A549 (cell line): ENCODE results near the gene OSBPL6. TPM values are rescaled to one million over a fixed set of nuclear protein-coding genes. Genes with fewer than 3 reads are reported as not detected.

ENCODE experiments used
- ATAC-seq, 2 experiments: fragments of 200-7000 bp in 1 of 2; fragments of >200 bp in 1 of 2; cut with Nextera tagmentation in 1 of 2; cut with Tn5 transposase in 1 of 2; 3 replicates each; pipeline versions ENCODE4 v1.8.0 to v1.9.1; 2018 to 2020; ENCODE audit warnings: mild to moderate bottlenecking in 1 of 2, moderate library complexity in 1 of 2
- CTCF ChIA-PET: fragments of 300-600 bp; sonication (Branson Sonifier 250); formaldehyde crosslinking; extraction: SDS; loops from one replicate; lab custom pipeline; 2021; ENCODE audit warnings: antibody characterized with exemption, inconsistent platforms; lab: Yijun Ruan, JAX
- POLR2A ChIA-PET: fragments of 350-600 bp; formaldehyde crosslinking; extraction: SDS; loops from one replicate; lab custom pipeline; 2021; ENCODE audit warnings: antibody characterized with exemption, inconsistent platforms; lab: Yijun Ruan, JAX
- DNase-seq, 2 experiments: peaks; one replicate each; pipeline versions ENCODE4 v3.0.0 to v3.0.0-alpha.2; 2011 to 2016; ENCODE audit warnings: low read depth in 1 of 2, low spot score in 1 of 2
- FAIRE-seq: peaks from 2 replicates; lab custom pipeline; 2011; peaks lifted over from hg19 to GRCh38; lab: Jason Lieb, UNC
- H3K27ac ChIP-seq, 2 experiments: fragments of >200 bp; sonication (Bioruptor Twin); formaldehyde crosslinking; 3 replicates each; pipeline ENCODE4 v1.5.1; 2016 to 2017
- H3K4me1 ChIP-seq: fragments of >200 bp; sonication (Bioruptor Twin); formaldehyde crosslinking; 3 replicates; pipeline ENCODE4 v1.6.1; 2016
- H3K4me2 ChIP-seq: fragments of >200 bp; sonication (Bioruptor Twin); formaldehyde crosslinking; 3 replicates; pipeline ENCODE4 v1.6.1; 2016
- H3K4me3 ChIP-seq: fragments of >200 bp; sonication (Bioruptor Twin); formaldehyde crosslinking; 3 replicates; pipeline ENCODE4 v1.5.1; 2016
- H3K9me3 ChIP-seq: fragments of >200 bp; sonication (Bioruptor Twin); formaldehyde crosslinking; 3 replicates; pipeline ENCODE4 v1.6.1; 2016
- CBX2 ChIP-seq: fragments of 200-600 bp; sonication (generic); IDR thresholded peaks from 2 replicates; pipeline ENCODE4 v1.6.1; 2016; ENCODE audit warnings: low read depth, mild to moderate bottlenecking, borderline replicate concordance
- CBX8 ChIP-seq: fragments of 200-600 bp; sonication (generic); IDR thresholded peaks from 2 replicates; pipeline ENCODE4 v1.6.1; 2016
- CEBPB ChIP-seq, 2 experiments: fragments of >200 bp in 1 of 2; sonication (Bioruptor Twin) in 1 of 2; formaldehyde crosslinking in 1 of 2; IDR thresholded peaks; 2 replicates each; pipeline ENCODE4 v1.6.1; 2012 to 2016
- CHD4 ChIP-seq: fragments of 200-600 bp; sonication (generic); IDR thresholded peaks from 2 replicates; pipeline ENCODE4 v1.6.1; 2016; ENCODE audit warnings: antibody characterized with exemption, mild to moderate bottlenecking, borderline replicate concordance
- EHF ChIP-seq: fragments of 250-450 bp; sonication (Bioruptor Pico); IDR thresholded peaks from 2 replicates; pipeline ENCODE4 v1.5.0; 2020; ENCODE audit warnings: mild to moderate bottlenecking
- EP300 ChIP-seq, 2 experiments: fragments of >200 bp; sonication (Bioruptor Twin); formaldehyde crosslinking; IDR thresholded peaks; 2 replicates in 1 of 2; 3 replicates in 1 of 2; pipeline ENCODE4 v1.6.1; 2016 to 2017
- FOSL2 ChIP-seq, 2 experiments: fragments of 450-650 bp in 1 of 2; fragments of >200 bp in 1 of 2; sonication (Bioruptor Twin) in 1 of 2; formaldehyde crosslinking; IDR thresholded peaks; 2 replicates each; pipeline versions ENCODE4 v1.5.0 to v1.6.1; 2016 to 2020; ENCODE audit warnings: mild to moderate bottlenecking in 1 of 2, moderate library complexity in 1 of 2
- HES2 ChIP-seq: fragments of >200 bp; sonication (Bioruptor Twin); formaldehyde crosslinking; IDR thresholded peaks from 2 replicates; pipeline ENCODE4 v1.6.1; 2016
- HOXB5 ChIP-seq: fragments of 250-450 bp; sonication (Bioruptor Pico); IDR thresholded peaks from 2 replicates; pipeline ENCODE4 v1.5.0; 2020; ENCODE audit warnings: mild to moderate bottlenecking, moderate library complexity
- JUNB ChIP-seq: fragments of >200 bp; sonication (Bioruptor Twin); formaldehyde crosslinking; IDR thresholded peaks from 2 replicates; pipeline ENCODE4 v1.6.1; 2016
- KDM5A ChIP-seq: fragments of 200-600 bp; sonication (generic); IDR thresholded peaks from 2 replicates; pipeline ENCODE4 v1.6.1; 2016; ENCODE audit warnings: antibody characterized with exemption, mild to moderate bottlenecking
- MAZ ChIP-seq: fragments of 150-350 bp; IDR thresholded peaks from 2 replicates; pipeline ENCODE4 v1.6.1; 2014; ENCODE audit warnings: antibody characterized with exemption, low read depth, low read length, borderline replicate concordance
- NR3C1 ChIP-seq: fragments of >200 bp; sonication (Bioruptor Twin); formaldehyde crosslinking; IDR thresholded peaks from 3 replicates; pipeline ENCODE4 v1.6.1; 2017
- RARB ChIP-seq: fragments of 250-450 bp; sonication (Bioruptor Pico); IDR thresholded peaks from 2 replicates; pipeline ENCODE4 v1.8.0; 2021; ENCODE audit warnings: mild to moderate bottlenecking, moderate library complexity
- RCOR1 ChIP-seq: fragments of 150-350 bp; IDR thresholded peaks from 2 replicates; pipeline ENCODE4 v1.6.1; 2014; ENCODE audit warnings: antibody characterized with exemption, low read length, low read depth
- SMC3 ChIP-seq: fragments of >200 bp; sonication (Bioruptor Twin); formaldehyde crosslinking; IDR thresholded peaks from 3 replicates; pipeline ENCODE4 v1.6.1; 2018; ENCODE audit warnings: inconsistent platforms
- TFCP2L1 ChIP-seq: fragments of 250-450 bp; sonication (Bioruptor Pico); IDR thresholded peaks from 2 replicates; pipeline ENCODE4 v1.5.0; 2021; ENCODE audit warnings: mild to moderate bottlenecking
- TP53 ChIP-seq: fragments of 250-450 bp; sonication (Bioruptor Pico); IDR thresholded peaks from 2 replicates; pipeline ENCODE4 v1.5.0; 2021; ENCODE audit warnings: mild to moderate bottlenecking, moderate library complexity
- ZFP36 ChIP-seq: fragments of 450-650 bp; IDR thresholded peaks from 2 replicates; pipeline ENCODE4 v1.6.1; 2014; ENCODE audit warnings: borderline replicate concordance; ENCODE audit not compliant: partially characterized antibody
- WGBS: methylation state at CpG from one replicate; pipeline ENCODE4 v1.1.6; 2017; ENCODE audit errors: missing lambda C conversion rate; 5-methylcytosine and 5-hydroxymethylcytosine counted together
- polyA plus RNA-seq, 4 experiments: library from polyadenylated mRNA; depleted of rRNA in 3 of 4; stranded (reverse); fragments of >200 nt; fragmentation: RNase III in 1 of 4; extraction: RNeasy Plus Mini Kit Qiagen cat#74134 plus additional on column Dnase treatment in 1 of 4; gene quantifications; 2 replicates in 3 of 4; 3 replicates in 1 of 4; pipeline ENCODE4 v1.2.3, GENCODE V29; 2011 to 2017
- TF ChIP-seq, protein P1 (sequence below): fragments of 250-450 bp; sonication (Bioruptor Pico); IDR thresholded peaks from 2 replicates; pipeline ENCODE4 v1.5.0; 2021; ENCODE audit warnings: mild to moderate bottlenecking, moderate library complexity, borderline replicate concordance
- TF ChIP-seq, protein P2 (sequence below): fragments of >200 bp; sonication (Bioruptor Twin); formaldehyde crosslinking; IDR thresholded peaks from 3 replicates; pipeline ENCODE4 v1.6.1; 2016
- TF ChIP-seq, protein P3 (sequence below): fragments of >200 bp; sonication (Bioruptor Twin); formaldehyde crosslinking; IDR thresholded peaks from 3 replicates; pipeline ENCODE4 v1.5.1; 2016

The OSBPL6 gene
- polyA plus RNA-seq, 2 of the 4 experiments (the other 2 are of a cell fraction), result 2.9 to 8.2 TPM

DNA sequence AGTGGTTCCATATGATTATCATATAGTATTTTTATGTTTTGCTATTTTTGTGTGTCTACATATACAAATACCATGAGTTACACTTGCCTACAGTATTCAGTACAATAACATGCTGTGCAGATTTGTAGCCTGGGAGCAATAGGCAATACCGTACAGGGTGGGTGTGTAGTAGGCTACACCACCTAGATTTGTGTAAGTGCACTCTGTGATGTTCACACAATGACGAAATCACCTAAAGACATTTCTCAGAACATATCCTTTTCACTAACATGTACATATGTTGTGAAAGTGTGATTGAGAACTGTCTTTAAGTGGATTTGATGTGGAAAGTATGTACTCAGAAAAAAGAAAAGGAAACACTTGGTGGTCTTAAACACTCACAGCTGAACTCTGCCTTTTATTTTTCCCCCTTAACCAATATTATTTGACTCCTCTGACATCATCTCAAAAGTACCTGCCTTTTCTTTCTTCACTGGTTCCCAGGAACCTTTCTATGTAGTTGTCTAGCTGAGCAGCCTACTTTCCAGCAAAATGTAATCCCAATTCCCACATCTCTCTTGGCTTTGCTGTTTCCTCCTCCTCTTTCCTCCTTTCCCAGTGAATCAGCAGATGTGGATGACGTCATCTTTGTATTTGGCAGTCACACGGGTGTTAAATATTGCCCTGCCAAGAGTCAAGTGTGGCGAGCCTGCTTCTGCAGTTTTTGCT is 47.7 kb downstream of the OSBPL6 start:
- FAIRE-seq (no peak), ATAC-seq (peak; percentile 91 to 95), DNase-seq (peak; percentile 69 to 86)
- ChIA-PET CTCF (interaction anchor here (0.7 kb wide), 1 partner anchor 88 kb away, joined by 3 read pairs; no protein-coding TSS in a partner anchor), POLR2A (no interaction called here)
- TF ChIP-seq RARB (CRISPR knock-in tag) (no peak), CEBPB (IDR thresholded peaks at IDR 0.05) (0 out of 4 replicates have a peak, but pooled peaks have one; percentile 8 to 15), SMC3 (no peak), FOSL2 (IDR thresholded peaks at IDR 0.05) (no peak), FOSL2 (CRISPR knock-in tag; IDR thresholded peaks at IDR 0.05) (peak; percentile 96), CBX2 (no peak), ZFP36 (no peak), JUNB (peak; percentile 20; the same call in 1 of the 2 replicates)
- Histone ChIP-seq H3K4me3 (no peak overlapping the region), H3K27ac (peak overlapping the region; percentile 74 to 75), H3K9me3 (no peaks in the 10 kb centered on the region), H3K4me2 (peak overlapping the region; percentile 70), H3K4me1 (peaks cover 30% of the 10 kb centered on the region)
- WGBS, result 37% methylated on average over 5 of the region's 5 CpGs

GRCh38 chr2:178242552-178242883 is 48.2 kb downstream of the OSBPL6 start:
- H3K27ac ChIP-seq, result peak overlapping the region; percentile 74 to 75
- CTCF ChIA-PET, result interaction anchor here (0.7 kb wide), 1 partner anchor 89 kb away, joined by 3 read pairs; no protein-coding TSS in a partner anchor
- peaks cover 30% of the 10 kb centered on the region for H3K4me1 ChIP-seq
- no peak for DNase-seq
- peak overlapping the region; percentile 70 for H3K4me2 ChIP-seq
- 77% methylated on average over 2 of the region's 2 CpGs for WGBS
- no peak overlapping the region for H3K4me3 ChIP-seq
- no peaks in the 10 kb centered on the region for H3K9me3 ChIP-seq
- TF ChIP-seq JUNB (peak; percentile 21), TP53 (CRISPR knock-in tag) (no peak), ZFP36 (no peak)
- TF ChIP-seq, all 56 proteins: peak for 1
- ATAC-seq (peak; percentile 17 to 27; a peak in 2 of 6 replicates), FAIRE-seq (no peak)
- POLR2A ChIA-PET, result no interaction called here

GRCh38 chr2:178243961-178244360 is 49.6 kb downstream of the OSBPL6 start:
- DNase-seq (no peak), ATAC-seq (no peak), FAIRE-seq (no peak)
- Histone ChIP-seq H3K4me3 (no peak overlapping the region), H3K27ac (0 out of 6 replicates have a peak overlapping the region, but pooled peaks of 1 of the 2 experiments have one; percentile 24), H3K9me3 (no peaks in the 10 kb centered on the region), H3K4me1 (peaks cover 18% of the 10 kb centered on the region)
- POLR2A ChIA-PET, result no interaction called here
- CTCF ChIA-PET, result no interaction called here
- TF ChIP-seq EP300 (IDR thresholded peaks at IDR 0.05) (no peak), CHD4 (no peak), CBX2 (no peak), NR3C1 (no peak), MAZ (no peak), RCOR1 (no peak), KDM5A (no peak), TFCP2L1 (CRISPR knock-in tag) (no peak), JUNB (no peak), HOXB5 (CRISPR knock-in tag) (no peak), EHF (no peak), HES2 (no peak), CBX8 (no peak), RARB (CRISPR knock-in tag) (no peak)
- TF ChIP-seq, protein P1, sequence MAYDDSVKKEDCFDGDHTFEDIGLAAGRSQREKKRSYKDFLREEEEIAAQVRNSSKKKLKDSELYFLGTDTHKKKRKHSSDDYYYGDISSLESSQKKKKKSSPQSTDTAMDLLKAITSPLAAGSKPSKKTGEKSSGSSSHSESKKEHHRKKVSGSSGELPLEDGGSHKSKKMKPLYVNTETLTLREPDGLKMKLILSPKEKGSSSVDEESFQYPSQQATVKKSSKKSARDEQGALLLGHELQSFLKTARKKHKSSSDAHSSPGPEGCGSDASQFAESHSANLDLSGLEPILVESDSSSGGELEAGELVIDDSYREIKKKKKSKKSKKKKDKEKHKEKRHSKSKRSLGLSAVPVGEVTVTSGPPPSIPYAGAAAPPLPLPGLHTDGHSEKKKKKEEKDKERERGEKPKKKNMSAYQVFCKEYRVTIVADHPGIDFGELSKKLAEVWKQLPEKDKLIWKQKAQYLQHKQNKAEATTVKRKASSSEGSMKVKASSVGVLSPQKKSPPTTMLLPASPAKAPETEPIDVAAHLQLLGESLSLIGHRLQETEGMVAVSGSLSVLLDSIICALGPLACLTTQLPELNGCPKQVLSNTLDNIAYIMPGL (CRISPR knock-in tag), result no peak
- TF ChIP-seq, protein P2, sequence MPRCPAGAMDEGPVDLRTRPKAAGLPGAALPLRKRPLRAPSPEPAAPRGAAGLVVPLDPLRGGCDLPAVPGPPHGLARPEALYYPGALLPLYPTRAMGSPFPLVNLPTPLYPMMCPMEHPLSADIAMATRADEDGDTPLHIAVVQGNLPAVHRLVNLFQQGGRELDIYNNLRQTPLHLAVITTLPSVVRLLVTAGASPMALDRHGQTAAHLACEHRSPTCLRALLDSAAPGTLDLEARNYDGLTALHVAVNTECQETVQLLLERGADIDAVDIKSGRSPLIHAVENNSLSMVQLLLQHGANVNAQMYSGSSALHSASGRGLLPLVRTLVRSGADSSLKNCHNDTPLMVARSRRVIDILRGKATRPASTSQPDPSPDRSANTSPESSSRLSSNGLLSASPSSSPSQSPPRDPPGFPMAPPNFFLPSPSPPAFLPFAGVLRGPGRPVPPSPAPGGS, result no peak
- TF ChIP-seq, protein P3, sequence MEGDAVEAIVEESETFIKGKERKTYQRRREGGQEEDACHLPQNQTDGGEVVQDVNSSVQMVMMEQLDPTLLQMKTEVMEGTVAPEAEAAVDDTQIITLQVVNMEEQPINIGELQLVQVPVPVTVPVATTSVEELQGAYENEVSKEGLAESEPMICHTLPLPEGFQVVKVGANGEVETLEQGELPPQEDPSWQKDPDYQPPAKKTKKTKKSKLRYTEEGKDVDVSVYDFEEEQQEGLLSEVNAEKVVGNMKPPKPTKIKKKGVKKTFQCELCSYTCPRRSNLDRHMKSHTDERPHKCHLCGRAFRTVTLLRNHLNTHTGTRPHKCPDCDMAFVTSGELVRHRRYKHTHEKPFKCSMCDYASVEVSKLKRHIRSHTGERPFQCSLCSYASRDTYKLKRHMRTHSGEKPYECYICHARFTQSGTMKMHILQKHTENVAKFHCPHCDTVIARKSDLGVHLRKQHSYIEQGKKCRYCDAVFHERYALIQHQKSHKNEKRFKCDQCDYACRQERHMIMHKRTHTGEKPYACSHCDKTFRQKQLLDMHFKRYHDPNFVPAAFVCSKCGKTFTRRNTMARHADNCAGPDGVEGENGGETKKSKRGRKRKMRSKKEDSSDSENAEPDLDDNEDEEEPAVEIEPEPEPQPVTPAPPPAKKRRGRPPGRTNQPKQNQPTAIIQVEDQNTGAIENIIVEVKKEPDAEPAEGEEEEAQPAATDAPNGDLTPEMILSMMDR, result no peak
- TF ChIP-seq, all 56 proteins: peak for 0
- WGBS, result 82% methylated on average over 1 of the region's 1 CpG
- no peak overlapping the region for H3K4me2 ChIP-seq
